Measurements from ENCODE around the gene ARHGAP6. TPM values are rescaled to one million over a fixed set of nuclear protein-coding genes. Genes with fewer than 3 reads are reported as not detected.

Gene ARHGAP6
- total and polyA plus RNA-seq, 2 experiments from 2014 or later: 0.26 to 0.59 TPM

GRCh38 chrX:11382930-11383329 lies 282.8 kb downstream of the ARHGAP6 start:
- H3K4me1 ChIP-seq (ENCODE audit: insufficient read depth): no peaks in the 10 kb centered on the region
- H3K9me2 ChIP-seq (ENCODE audit: insufficient read depth): no peaks in the 10 kb centered on the region
- no peaks in the 10 kb centered on the region for H3K79me2 ChIP-seq (replicated peaks; ENCODE audit: insufficient read depth)
- DNase-seq (ENCODE audit: low spot score) (no peak), ATAC-seq (no peak)
- Mint-ChIP-seq H3K4me3 (no peak overlapping the region), H3K9me3 (no peaks in the 10 kb centered on the region), H3K27ac (no peak overlapping the region), H3K4me1 (no peaks in the 10 kb centered on the region), H3K27me3 (ENCODE audit: insufficient read depth, low read depth, poor library complexity) (no peaks in the 10 kb centered on the region), H3K36me3 (ENCODE audit: low read depth) (no peaks in the 10 kb centered on the region)
- no peaks in the 10 kb centered on the region for H3F3A ChIP-seq (replicated peaks; ENCODE audit: low read depth)
- no peaks in the 10 kb centered on the region for H4K20me1 ChIP-seq (replicated peaks; ENCODE audit: insufficient read depth)
- H3K4me3 ChIP-seq: no peak overlapping the region
- H3K36me3 ChIP-seq (ENCODE audit: insufficient read depth): no peaks in the 10 kb centered on the region
- TF ChIP-seq ZNF114 (CRISPR knock-in tag; IDR thresholded peaks at IDR 0.05) (no peak), EZH2 (IDR thresholded peaks at IDR 0.05; ENCODE audit: low read depth, unreplicated experiment) (no peak), ETS1 (IDR thresholded peaks at IDR 0.05) (no peak), CTCF (conservative IDR thresholded peaks at IDR 0.05; ENCODE audit: low read depth in 2 of 2) (no peak), POLR2AphosphoS5 (IDR thresholded peaks at IDR 0.05; ENCODE audit: low read depth) (no peak), JUNB (IDR thresholded peaks at IDR 0.05; ENCODE audit: unreplicated experiment) (no peak), NANOG (IDR thresholded peaks at IDR 0.05; ENCODE audit: borderline replicate concordance) (no peak), CREB1 (CRISPR knock-in tag; IDR thresholded peaks at IDR 0.05; ENCODE audit: low read depth) (no peak), STAT1 (IDR thresholded peaks at IDR 0.05; ENCODE audit: unreplicated experiment) (no peak), ZNF331 (CRISPR knock-in tag; IDR thresholded peaks at IDR 0.05; ENCODE audit: low read depth) (no peak), EZH2phosphoT487 (IDR thresholded peaks at IDR 0.05; ENCODE audit: unreplicated experiment) (no peak)
- TF ChIP-seq, protein P1, sequence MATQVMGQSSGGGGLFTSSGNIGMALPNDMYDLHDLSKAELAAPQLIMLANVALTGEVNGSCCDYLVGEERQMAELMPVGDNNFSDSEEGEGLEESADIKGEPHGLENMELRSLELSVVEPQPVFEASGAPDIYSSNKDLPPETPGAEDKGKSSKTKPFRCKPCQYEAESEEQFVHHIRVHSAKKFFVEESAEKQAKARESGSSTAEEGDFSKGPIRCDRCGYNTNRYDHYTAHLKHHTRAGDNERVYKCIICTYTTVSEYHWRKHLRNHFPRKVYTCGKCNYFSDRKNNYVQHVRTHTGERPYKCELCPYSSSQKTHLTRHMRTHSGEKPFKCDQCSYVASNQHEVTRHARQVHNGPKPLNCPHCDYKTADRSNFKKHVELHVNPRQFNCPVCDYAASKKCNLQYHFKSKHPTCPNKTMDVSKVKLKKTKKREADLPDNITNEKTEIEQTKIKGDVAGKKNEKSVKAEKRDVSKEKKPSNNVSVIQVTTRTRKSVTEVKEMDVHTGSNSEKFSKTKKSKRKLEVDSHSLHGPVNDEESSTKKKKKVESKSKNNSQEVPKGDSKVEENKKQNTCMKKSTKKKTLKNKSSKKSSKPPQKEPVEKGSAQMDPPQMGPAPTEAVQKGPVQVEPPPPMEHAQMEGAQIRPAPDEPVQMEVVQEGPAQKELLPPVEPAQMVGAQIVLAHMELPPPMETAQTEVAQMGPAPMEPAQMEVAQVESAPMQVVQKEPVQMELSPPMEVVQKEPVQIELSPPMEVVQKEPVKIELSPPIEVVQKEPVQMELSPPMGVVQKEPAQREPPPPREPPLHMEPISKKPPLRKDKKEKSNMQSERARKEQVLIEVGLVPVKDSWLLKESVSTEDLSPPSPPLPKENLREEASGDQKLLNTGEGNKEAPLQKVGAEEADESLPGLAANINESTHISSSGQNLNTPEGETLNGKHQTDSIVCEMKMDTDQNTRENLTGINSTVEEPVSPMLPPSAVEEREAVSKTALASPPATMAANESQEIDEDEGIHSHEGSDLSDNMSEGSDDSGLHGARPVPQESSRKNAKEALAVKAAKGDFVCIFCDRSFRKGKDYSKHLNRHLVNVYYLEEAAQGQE (IDR thresholded peaks at IDR 0.05; ENCODE audit: unreplicated experiment): no peak
- TF ChIP-seq, protein P2, sequence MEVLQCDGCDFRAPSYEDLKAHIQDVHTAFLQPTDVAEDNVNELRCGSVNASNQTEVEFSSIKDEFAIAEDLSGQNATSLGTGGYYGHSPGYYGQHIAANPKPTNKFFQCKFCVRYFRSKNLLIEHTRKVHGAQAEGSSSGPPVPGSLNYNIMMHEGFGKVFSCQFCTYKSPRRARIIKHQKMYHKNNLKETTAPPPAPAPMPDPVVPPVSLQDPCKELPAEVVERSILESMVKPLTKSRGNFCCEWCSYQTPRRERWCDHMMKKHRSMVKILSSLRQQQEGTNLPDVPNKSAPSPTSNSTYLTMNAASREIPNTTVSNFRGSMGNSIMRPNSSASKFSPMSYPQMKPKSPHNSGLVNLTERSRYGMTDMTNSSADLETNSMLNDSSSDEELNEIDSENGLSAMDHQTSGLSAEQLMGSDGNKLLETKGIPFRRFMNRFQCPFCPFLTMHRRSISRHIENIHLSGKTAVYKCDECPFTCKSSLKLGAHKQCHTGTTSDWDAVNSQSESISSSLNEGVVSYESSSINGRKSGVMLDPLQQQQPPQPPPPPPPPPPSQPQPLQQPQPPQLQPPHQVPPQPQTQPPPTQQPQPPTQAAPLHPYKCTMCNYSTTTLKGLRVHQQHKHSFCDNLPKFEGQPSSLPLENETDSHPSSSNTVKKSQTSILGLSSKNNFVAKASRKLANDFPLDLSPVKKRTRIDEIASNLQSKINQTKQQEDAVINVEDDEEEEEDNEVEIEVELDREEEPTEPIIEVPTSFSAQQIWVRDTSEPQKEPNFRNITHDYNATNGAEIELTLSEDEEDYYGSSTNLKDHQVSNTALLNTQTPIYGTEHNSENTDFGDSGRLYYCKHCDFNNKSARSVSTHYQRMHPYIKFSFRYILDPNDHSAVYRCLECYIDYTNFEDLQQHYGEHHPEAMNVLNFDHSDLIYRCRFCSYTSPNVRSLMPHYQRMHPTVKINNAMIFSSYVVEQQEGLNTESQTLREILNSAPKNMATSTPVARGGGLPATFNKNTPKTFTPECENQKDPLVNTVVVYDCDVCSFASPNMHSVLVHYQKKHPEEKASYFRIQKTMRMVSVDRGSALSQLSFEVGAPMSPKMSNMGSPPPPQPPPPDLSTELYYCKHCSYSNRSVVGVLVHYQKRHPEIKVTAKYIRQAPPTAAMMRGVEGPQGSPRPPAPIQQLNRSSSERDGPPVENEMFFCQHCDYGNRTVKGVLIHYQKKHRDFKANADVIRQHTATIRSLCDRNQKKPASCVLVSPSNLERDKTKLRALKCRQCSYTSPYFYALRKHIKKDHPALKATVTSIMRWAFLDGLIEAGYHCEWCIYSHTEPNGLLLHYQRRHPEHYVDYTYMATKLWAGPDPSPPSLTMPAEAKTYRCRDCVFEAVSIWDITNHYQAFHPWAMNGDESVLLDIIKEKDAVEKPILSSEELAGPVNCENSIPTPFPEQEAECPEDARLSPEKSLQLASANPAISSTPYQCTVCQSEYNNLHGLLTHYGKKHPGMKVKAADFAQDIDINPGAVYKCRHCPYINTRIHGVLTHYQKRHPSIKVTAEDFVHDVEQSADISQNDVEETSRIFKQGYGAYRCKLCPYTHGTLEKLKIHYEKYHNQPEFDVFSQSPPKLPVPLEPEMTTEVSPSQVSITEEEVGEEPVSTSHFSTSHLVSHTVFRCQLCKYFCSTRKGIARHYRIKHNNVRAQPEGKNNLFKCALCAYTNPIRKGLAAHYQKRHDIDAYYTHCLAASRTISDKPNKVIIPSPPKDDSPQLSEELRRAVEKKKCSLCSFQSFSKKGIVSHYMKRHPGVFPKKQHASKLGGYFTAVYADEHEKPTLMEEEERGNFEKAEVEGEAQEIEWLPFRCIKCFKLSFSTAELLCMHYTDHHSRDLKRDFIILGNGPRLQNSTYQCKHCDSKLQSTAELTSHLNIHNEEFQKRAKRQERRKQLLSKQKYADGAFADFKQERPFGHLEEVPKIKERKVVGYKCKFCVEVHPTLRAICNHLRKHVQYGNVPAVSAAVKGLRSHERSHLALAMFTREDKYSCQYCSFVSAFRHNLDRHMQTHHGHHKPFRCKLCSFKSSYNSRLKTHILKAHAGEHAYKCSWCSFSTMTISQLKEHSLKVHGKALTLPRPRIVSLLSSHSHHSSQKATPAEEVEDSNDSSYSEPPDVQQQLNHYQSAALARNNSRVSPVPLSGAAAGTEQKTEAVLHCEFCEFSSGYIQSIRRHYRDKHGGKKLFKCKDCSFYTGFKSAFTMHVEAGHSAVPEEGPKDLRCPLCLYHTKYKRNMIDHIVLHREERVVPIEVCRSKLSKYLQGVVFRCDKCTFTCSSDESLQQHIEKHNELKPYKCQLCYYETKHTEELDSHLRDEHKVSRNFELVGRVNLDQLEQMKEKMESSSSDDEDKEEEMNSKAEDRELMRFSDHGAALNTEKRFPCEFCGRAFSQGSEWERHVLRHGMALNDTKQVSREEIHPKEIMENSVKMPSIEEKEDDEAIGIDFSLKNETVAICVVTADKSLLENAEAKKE (CRISPR knock-in tag; IDR thresholded peaks at IDR 0.05): no peak
- H3K4me2 ChIP-seq: no peak overlapping the region
- no peak overlapping the region for H3K27ac ChIP-seq (ENCODE audit: low read depth)
- H3K27me3 ChIP-seq (ENCODE audit: insufficient read depth): no peaks in the 10 kb centered on the region
- no peak overlapping the region for H2AFZ ChIP-seq
